HG02678 (cell line): Measurements from ENCODE around the gene USP38.
A peak's percentile ranks its signal among the peaks of the same experiment; 100 is the strongest.
"Not testable (repeated sequence)": the region's sequence is repeated elsewhere in the genome, so short reads cannot be mapped to it uniquely, and the experiment has no call there.

Source experiments
- ATAC-seq: cut with Tn5 transposase; IDR thresholded peaks from one replicate; pipeline ENCODE4 v1.9.1; 2021; ENCODE audit warnings: mild to moderate bottlenecking, moderate library complexity; ENCODE audit not compliant: unreplicated experiment

The USP38 gene

GRCh38 chr4:143207555-143207954, 22.8 kb downstream of the USP38 start:
- peak; percentile 58 for ATAC-seq

GRCh38 chr4:143212566-143212965, 27.8 kb downstream of the USP38 start:
- no peak for ATAC-seq

GRCh38 chr4:143215873-143216272, 31.2 kb downstream of the USP38 start:
- ATAC-seq: no peak

- no peak for ATAC-seq
These were observed 39.5 kb downstream of the USP38 start for GRCh38 chr4:143224255-143224654.

- ATAC-seq: no peak
These were observed 40.5 kb downstream of the USP38 start for GRCh38 chr4:143225167-143225566.

- no peak for ATAC-seq
These were observed 46.0 kb downstream of the USP38 start for GRCh38 chr4:143230683-143231082.

GRCh38 chr4:143232277-143232676, 47.6 kb downstream of the USP38 start:
- ATAC-seq: no peak

GRCh38 chr4:143234153-143234552, 49.4 kb downstream of the USP38 start:
- ATAC-seq: no peak

GRCh38 chr4:143237195-143237594, 52.5 kb downstream of the USP38 start:
- not testable (repeated sequence) for ATAC-seq

GRCh38 chr4:143240939-143241679, 56.4 kb downstream of the USP38 start:
- ATAC-seq: no peak

- ATAC-seq: no peak
These were observed 57.2 kb downstream of the USP38 start for GRCh38 chr4:143241892-143242291.

GRCh38 chr4:143243041-143243440, 58.3 kb downstream of the USP38 start:
- no peak for ATAC-seq

GRCh38 chr4:143246977-143247376, 62.3 kb downstream of the USP38 start:
- ATAC-seq: no peak

GRCh38 chr4:143247866-143248265, 63.1 kb downstream of the USP38 start:
- ATAC-seq: no peak

GRCh38 chr4:143248827-143249226, 64.1 kb downstream of the USP38 start:
- no peak for ATAC-seq

- ATAC-seq: no peak
These were observed 65.9 kb downstream of the USP38 start for GRCh38 chr4:143250617-143251016.

- no peak for ATAC-seq
These were observed 66.6 kb downstream of the USP38 start for GRCh38 chr4:143251348-143251747.

- no peak for ATAC-seq
These were observed 67.1 kb downstream of the USP38 start for GRCh38 chr4:143251779-143252178.

GRCh38 chr4:143252478-143252877, 67.8 kb downstream of the USP38 start:
- ATAC-seq: no peak

GRCh38 chr4:143253166-143253565, 68.4 kb downstream of the USP38 start:
- no peak for ATAC-seq

- ATAC-seq: no peak
These were observed 69.9 kb downstream of the USP38 start for GRCh38 chr4:143254491-143255226.

- ATAC-seq: no peak
These were observed 71.7 kb downstream of the USP38 start for GRCh38 chr4:143256456-143256855.
